ENCODE data around the gene OSBP2. TPM values are rescaled to one million over a fixed set of nuclear protein-coding genes. Genes with fewer than 3 reads are reported as not detected.
A peak's percentile ranks its signal among the peaks of the same experiment; 100 is the strongest.

The OSBP2 gene
- total RNA-seq (2014; rRNA removed) (10.2 and 15.1 TPM in 2 replicates), Bru-seq, nascent RNA (percentile 62 among the genes with signal in this experiment), BruChase-seq, experiment 1, labeled RNA remaining after a 6-hour chase (percentile 60 among the genes with signal in this experiment), BruChase-seq, experiment 2, labeled RNA remaining after a 2-hour chase (percentile 54 among the genes with signal in this experiment)
- long read RNA-seq, full-length matches to known transcripts = 1 of 42 reads
- long read RNA-seq, partial matches to known transcripts = 11 of 42 reads
- long read RNA-seq, other reads (novel, unspliced or antisense) = 30 of 42 reads

DNA sequence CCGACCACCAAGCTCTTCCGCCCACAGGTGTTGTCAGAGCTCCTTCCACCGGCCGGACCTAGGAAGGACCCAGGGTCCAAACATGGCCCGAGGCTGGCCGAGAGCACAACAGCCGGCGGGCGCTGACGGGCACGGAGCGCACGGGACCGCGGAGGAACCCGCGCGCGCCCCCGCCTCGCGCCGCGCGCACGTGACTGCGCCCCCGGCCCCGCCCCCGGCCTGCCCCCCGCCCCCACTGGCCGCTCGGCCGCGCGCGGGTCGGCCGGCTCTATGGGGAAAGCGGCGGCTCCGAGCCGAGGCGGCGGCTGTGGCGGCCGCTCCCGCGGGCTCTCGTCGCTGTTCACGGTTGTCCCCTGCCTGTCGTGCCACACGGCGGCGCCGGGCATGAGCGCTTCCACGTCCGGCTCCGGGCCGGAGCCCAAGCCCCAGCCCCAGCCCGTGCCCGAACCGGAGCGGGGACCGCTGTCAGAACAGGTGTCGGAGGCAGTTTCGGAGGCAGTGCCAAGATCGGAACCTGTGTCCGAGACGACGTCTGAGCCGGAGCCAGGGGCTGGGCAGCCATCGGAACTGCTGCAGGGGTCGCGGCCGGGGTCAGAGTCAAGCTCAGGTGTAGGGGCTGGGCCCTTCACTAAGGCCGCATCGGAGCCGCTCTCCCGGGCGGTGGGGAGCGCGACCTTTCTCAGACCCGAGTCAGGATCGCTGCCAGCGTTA, at the start of gene OSBP2:
TSS of gene OSBP2 (plus strand) at position 235 of the 711 bp plus-strand sequence. CDS start at position 271, 36 bp downstream.
- TF ChIP-seq CTCF (conservative IDR thresholded peaks at IDR 0.05; ENCODE audit: low read depth, low read length) (no peak), EZH2 (IDR thresholded peaks at IDR 0.05; ENCODE audit: low read length, unreplicated experiment) (no peak), EZH2phosphoT487 (IDR thresholded peaks at IDR 0.05; ENCODE audit: borderline replicate concordance, low read length) (no peak)
- Histone ChIP-seq H3K36me3 (ENCODE audit: low read depth, low read length) (no peaks in the 10 kb centered on the region), H4K20me1 (ENCODE audit: low read length) (no peaks in the 10 kb centered on the region), H3K27me3 (ENCODE audit: low read length) (no peaks in the 10 kb centered on the region), H3K4me2 (ENCODE audit: low read length) (peak within 1 kb of the TSS; percentile 91), H3K4me1 (ENCODE audit: insufficient read depth, low read length) (peaks cover 9% of the 10 kb centered on the region; the same call in 1 of the 2 replicates), H3K9ac (ENCODE audit: low read length) (peak within 1 kb of the TSS; percentile 55), H3K79me2 (ENCODE audit: low read length) (no peaks in the 10 kb centered on the region), H3K27ac (ENCODE audit: low read length) (0 out of 2 replicates have a peak within 1 kb of the TSS, but pooled peaks have one; percentile 8), H3K9me3 (ENCODE audit: low read length) (no peaks in the 10 kb centered on the region), H3F3A (ENCODE audit: low read length, unreplicated experiment) (no peaks in the 10 kb centered on the region), H2AFZ (ENCODE audit: low read length) (peak within 1 kb of the TSS; percentile 77), H3K4me3 (ENCODE audit: low read length) (peak within 1 kb of the TSS; percentile 77), H3K9me2 (replicated peaks; ENCODE audit: low read length) (no peaks in the 10 kb centered on the region)
- peak; percentile 19 for DNase-seq
- POLR2A ChIA-PET (ENCODE audit: unreplicated experiment) = no interaction called here
- CTCF ChIA-PET = interaction anchor here (0.6 to 0.7 kb wide), 2 partner anchors 51 to 65 kb away, joined by 3 read pairs; no protein-coding TSS in a partner anchor
- ATAC-seq = peak; percentile 76
- no TSS peak for BruUV-seq (replicated peaks)
- intact Hi-C loops (cut with micrococcal nuclease) = loop anchor here (2.0 to 10.0 kb wide), 2 partner anchors 60 kb away; partner anchors contain the start of gene SLC35E4

DNA sequence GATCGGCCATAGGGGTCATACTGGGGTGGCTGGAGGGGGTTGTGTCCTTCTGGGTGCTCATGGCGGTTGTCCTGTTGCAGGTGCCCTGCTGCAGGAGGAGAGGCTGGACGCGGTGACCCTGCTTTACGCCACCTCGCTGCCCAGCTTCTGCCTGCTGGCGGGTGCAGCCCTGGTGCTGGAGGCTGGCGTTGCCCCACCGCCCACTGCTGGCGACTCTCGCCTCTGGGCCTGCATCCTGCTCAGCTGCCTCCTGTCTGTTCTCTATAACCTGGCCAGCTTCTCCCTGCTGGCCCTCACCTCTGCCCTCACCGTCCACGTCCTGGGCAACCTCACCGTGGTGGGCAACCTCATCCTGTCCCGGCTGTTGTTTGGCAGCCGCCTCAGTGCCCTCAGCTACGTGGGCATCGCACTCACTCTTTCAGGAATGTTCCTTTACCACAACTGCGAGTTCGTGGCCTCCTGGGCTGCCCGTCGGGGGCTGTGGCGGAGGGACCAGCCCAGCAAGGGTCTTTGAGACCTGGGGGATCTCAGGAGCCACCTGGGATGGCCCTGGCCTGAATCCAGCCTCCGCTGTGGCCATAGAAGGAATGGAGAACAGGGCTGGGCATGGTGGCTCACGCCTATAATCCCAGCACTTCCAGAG, 48.0 kb upstream of the OSBP2 start:
- H3K9me2 ChIP-seq (replicated peaks; ENCODE audit: low read length) = no peaks in the 10 kb centered on the region
- H3K27ac ChIP-seq (ENCODE audit: low read length) = no peak overlapping the region
- DNase-seq (no peak), ATAC-seq (no peak)
- no peak overlapping the region for H3K9ac ChIP-seq (ENCODE audit: low read length)
- intact Hi-C loops (cut with micrococcal nuclease) = no loop called here
- no peaks in the 10 kb centered on the region for H4K20me1 ChIP-seq (ENCODE audit: low read length)
- H3F3A ChIP-seq (ENCODE audit: low read length, unreplicated experiment) = no peaks in the 10 kb centered on the region
- H3K4me1 ChIP-seq (ENCODE audit: insufficient read depth, low read length) = peaks cover 28% of the 10 kb centered on the region
- H3K27me3 ChIP-seq (ENCODE audit: low read length) = no peaks in the 10 kb centered on the region
- TF ChIP-seq EZH2 (IDR thresholded peaks at IDR 0.05; ENCODE audit: low read length, unreplicated experiment) = no peak
- POLR2A ChIA-PET (ENCODE audit: unreplicated experiment) = no interaction called here
- no peak overlapping the region for H3K4me2 ChIP-seq (ENCODE audit: low read length)
- no TSS peak for BruUV-seq (replicated peaks)
- no peak overlapping the region for H2AFZ ChIP-seq (ENCODE audit: low read length)
- H3K79me2 ChIP-seq (ENCODE audit: low read length) = peaks cover 7% of the 10 kb centered on the region; the same call in 1 of the 2 replicates
- no peaks in the 10 kb centered on the region for H3K9me3 ChIP-seq (ENCODE audit: low read length)
- H3K4me3 ChIP-seq (ENCODE audit: low read length) = no peak overlapping the region
- CTCF ChIA-PET = interaction anchor here (0.7 kb wide), 1 partner anchor 11 kb away, joined by 6 read pairs; the partner anchor contains the start of gene SLC35E4
- H3K36me3 ChIP-seq (ENCODE audit: low read depth, low read length) = no peaks in the 10 kb centered on the region

DNA sequence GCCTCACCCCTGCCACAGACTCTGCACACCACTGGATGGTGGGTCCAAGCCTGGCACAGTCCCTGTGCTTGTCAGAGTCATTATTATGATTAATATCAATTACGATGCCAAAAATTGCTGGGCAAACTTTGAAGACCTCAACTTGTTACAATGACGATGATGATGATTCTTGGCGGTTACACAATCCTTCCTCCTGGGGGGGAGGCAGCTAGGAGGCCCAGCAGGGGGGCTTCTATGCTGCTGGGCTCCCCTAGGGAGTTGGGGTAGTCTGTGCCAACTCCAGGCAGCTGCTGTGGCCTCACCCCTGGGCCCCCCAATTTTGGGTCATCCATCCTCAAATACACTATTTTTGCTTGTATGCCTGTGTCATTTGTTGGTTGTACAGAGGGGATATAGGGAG, 47.1 kb upstream of the OSBP2 start:
- no peaks in the 10 kb centered on the region for H3K9me2 ChIP-seq (replicated peaks; ENCODE audit: low read length)
- no peak overlapping the region for H3K27ac ChIP-seq (ENCODE audit: low read length)
- no peaks in the 10 kb centered on the region for H3K27me3 ChIP-seq (ENCODE audit: low read length)
- TF ChIP-seq CTCF (conservative IDR thresholded peaks at IDR 0.05; ENCODE audit: low read depth, low read length) (no peak), EZH2phosphoT487 (IDR thresholded peaks at IDR 0.05; ENCODE audit: borderline replicate concordance, low read length) (no peak), EZH2 (IDR thresholded peaks at IDR 0.05; ENCODE audit: low read length, unreplicated experiment) (no peak)
- POLR2A ChIA-PET (ENCODE audit: unreplicated experiment) = no interaction called here
- peak; percentile 15 for DNase-seq
- H2AFZ ChIP-seq (ENCODE audit: low read length) = no peak overlapping the region
- no peak overlapping the region for H3K4me2 ChIP-seq (ENCODE audit: low read length)
- no peaks in the 10 kb centered on the region for H3K9me3 ChIP-seq (ENCODE audit: low read length)
- no peaks in the 10 kb centered on the region for H3K36me3 ChIP-seq (ENCODE audit: low read depth, low read length)
- CTCF ChIA-PET = no interaction called here
- intact Hi-C loops (cut with micrococcal nuclease) = no loop called here
- H3K79me2 ChIP-seq (ENCODE audit: low read length) = peaks cover 7% of the 10 kb centered on the region; the same call in 1 of the 2 replicates
- no peak overlapping the region for H3K9ac ChIP-seq (ENCODE audit: low read length)
- no peaks in the 10 kb centered on the region for H4K20me1 ChIP-seq (ENCODE audit: low read length)
- H3K4me1 ChIP-seq (ENCODE audit: insufficient read depth, low read length) = peaks cover 28% of the 10 kb centered on the region
- H3K4me3 ChIP-seq (ENCODE audit: low read length) = no peak overlapping the region
- BruUV-seq (replicated peaks) = no TSS peak
- no peak for ATAC-seq
- no peaks in the 10 kb centered on the region for H3F3A ChIP-seq (ENCODE audit: low read length, unreplicated experiment)

All from PC-3 (cell line).